Colon (tissue), 2 donors: ENCODE results near the gene SPATA7.

Experiments
- FAIRE-seq: peaks from 2 replicates; lab custom pipeline; 2012; peaks lifted over from hg19 to GRCh38; lab: Jason Lieb, UNC
- donor health status: control.
- donor health status: control.

SPATA7 gene

GRCh38 chr14:88417594-88417993 lies 32.1 kb downstream of the SPATA7 start:
- FAIRE-seq, result no peak

- no peak for FAIRE-seq
Observed at GRCh38 chr14:88420187-88420586, 34.7 kb downstream of the SPATA7 start.

DNA sequence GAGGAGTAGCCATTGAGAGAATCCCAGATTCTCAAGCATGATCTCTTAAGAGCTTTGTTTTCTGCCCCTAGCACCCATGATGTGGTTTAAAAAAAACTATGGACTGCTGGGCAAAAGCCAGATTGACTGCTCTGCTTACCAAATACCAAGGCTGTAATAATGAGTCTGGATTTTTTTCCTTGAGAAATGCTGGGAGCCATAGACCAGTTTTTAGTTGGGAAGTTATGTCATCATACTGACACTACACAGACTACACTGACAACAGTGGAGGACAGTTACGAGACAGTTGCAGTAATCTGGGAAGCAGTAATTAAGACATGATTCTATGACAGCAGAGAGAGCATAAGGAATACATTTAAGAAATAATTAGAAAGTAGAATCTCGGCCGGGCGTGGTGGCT lies 35.8 kb downstream of the SPATA7 start:
- no peak for FAIRE-seq

DNA sequence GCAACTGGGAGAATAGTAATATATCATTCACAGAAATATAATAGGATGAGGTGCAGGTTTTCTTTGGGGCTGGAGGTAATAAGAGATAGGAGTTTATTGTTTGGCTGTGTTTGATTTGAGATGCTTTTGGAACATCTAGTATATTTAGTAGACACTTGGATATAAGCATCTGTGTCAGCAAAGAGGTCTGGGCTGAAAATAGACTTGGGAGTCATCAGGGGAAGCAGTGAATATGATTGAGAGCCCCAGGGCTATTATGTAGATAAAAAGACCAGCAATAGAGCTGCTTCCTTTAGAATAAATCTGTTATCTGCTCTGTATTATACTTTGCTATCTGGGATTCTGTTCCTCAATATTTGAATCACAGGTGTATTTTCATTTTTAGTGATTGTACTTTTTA lies 36.6 kb downstream of the SPATA7 start:
- FAIRE-seq, result no peak

DNA sequence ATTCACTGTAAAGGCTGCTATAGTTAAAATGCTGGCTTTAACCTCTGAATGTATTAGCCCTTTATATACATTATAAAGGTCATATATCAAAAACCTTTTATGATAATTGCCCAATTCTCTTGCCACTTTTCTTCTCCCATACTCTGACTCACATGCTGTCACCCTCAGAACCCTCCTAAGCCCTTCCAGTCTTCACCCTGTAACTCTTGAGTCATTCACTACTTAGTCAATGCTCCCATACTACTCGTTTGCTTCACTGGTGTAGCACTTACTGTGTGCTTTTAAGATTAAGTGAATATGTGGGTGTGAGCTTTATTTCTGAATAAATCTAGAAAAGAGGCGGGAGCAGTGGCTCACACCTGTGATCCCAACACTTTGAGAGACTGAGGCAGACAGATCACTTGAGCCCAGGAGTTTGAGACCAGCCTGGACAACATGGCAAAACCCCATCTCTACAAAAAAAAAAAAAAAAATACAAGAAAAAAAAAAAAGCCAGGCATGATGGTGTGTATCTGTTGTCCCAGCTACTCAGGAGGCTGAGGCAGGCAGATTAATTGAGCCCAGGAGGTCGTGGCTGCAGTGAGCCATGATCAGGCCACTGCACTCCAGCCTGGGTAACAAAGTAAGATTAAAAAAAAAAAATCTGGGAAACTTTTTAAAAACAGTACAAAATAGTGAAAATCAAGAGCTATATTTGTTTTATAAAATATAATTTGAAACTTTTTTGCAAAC lies 37.6 kb downstream of the SPATA7 start:
- no peak for FAIRE-seq

GRCh38 chr14:88424573-88424972 lies 39.1 kb downstream of the SPATA7 start:
- FAIRE-seq, result no peak

DNA sequence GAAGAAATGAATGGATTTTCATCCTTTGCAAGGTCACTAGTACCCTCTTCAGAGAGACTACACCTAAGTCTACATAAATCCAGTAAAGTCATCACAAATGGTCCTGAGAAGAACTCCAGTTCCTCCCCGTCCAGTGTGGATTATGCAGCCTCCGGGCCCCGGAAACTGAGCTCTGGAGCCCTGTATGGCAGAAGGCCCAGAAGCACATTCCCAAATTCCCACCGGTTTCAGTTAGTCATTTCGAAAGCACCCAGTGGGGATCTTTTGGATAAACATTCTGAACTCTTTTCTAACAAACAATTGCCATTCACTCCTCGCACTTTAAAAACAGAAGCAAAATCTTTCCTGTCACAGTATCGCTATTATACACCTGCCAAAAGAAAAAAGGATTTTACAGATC lies 40.8 kb downstream of the SPATA7 start:
- no peak for FAIRE-seq

- no peak for FAIRE-seq
Observed at GRCh38 chr14:88430976-88431375, 45.5 kb downstream of the SPATA7 start.

- no peak for FAIRE-seq
Observed at GRCh38 chr14:88437658-88438057, 52.2 kb downstream of the SPATA7 start.

- FAIRE-seq, result no peak
Observed at GRCh38 chr14:88439088-88439487, 53.6 kb downstream of the SPATA7 start.

DNA sequence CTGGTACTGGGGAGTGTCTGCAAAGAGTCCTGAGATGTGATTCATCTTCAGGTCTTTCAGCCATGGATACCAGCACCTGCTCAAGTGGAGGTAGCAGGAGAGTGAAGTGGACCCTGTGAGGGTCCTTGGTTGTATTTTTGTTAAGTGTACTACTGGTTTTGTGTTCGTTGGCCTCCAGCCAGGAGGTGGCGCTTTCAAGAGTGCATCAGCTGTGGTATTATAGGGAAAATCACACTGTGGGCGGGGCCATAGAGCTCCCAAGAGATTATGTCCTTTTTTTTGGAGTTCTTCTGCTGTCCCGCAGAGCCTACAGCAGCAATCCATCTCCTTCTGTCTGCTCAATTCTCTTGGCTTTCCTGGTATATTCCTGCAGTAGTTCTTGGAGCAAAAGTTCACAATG lies 66.8 kb downstream of the SPATA7 start:
- FAIRE-seq, result no peak

DNA sequence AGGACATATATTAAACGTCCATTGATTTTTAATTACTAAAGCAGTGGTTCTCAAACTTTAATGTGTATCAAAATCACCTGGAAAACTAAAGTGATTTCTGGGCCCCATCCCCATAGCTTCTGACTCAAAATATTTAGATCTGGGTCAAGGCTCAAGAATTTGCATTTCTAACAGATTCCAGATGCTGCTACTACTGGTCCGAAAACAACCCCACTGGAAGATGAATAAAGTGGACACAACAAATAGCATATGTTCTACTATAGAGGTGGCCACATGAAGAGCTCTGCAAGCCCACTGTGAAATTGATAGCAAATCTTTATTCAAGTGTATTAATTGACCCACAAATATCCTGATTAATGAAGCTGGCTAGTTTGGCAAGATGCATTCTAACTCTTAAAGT lies 69.4 kb downstream of the SPATA7 start:
- no peak for FAIRE-seq

DNA sequence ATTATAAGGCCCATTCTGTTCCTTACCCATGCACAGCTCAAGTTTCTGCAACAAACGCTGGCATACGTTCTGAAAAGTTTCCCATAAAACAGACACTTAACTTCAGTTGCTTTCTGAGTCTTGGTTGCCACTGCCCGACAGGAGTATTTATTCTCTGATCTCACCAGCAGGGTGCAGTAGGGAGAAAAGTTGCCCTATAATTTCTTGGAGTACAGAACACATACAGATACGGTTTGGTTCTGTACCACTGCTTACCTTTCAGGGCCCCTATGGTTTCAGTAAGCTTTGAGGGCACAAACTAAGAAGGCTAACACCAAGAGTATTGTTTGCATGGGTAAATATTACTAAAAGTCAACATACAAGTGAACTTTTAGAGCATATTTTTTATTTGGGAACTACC lies 77.9 kb downstream of the SPATA7 start:
- no peak for FAIRE-seq

DNA sequence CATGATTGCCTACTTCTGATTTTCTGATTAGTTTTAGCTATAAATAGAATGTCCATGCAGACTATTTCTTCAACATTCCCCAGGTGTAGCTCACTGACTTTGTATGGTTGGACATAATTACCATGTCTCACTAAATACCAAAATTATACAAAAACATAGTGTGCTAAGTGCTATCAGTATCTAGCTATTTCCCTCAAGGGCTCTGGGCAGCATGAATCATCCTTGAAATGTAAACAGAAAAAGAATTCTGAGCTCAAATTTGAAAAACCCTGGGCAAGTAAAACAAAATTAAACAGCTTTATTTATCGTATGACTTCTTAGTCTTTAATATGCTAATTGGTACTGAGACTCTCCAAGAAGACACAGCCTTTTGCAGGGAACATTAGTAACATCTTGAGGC lies 82.9 kb downstream of the SPATA7 start:
- FAIRE-seq, result no peak

DNA sequence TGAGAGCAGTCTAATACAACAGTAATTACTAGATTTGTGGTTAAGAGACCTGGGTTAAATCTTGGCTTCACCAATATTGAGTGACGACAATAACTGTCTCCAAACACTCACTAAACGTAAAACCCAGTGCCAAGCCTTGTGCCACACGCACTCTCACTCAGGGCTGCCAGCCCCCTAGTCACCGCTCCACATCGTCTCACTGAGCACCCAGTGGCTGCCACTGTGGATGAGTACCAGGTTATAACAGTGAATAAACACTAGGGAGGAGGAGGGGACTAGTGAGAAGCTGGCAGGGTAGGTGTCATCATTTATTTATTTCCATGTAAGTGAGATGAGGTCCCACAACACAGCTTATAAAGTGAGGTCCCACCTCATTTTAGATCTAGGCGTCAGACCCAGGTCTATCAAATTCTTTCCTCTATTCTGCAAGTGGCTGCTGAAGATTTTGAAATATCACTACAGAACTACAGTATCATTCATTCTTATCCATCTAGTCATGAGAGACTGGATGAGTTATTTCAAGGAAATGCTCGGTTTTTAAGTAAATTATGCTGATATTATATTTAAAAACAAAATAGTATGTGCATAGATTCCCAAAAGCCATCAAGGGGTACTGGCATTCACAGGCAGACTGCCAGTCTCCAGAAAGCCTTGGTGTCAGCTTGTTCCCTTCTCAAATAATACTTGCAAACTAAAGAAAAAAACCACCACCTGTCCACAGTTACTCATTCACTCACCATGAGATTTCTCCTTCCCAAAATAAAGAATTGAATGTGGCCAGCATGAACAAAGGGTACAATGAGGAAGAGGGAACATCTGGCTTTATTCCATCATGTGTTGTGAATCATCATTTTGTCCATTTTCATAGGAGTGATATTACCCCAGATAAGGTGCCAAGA lies 85.3 kb downstream of the SPATA7 start:
- no peak for FAIRE-seq

DNA sequence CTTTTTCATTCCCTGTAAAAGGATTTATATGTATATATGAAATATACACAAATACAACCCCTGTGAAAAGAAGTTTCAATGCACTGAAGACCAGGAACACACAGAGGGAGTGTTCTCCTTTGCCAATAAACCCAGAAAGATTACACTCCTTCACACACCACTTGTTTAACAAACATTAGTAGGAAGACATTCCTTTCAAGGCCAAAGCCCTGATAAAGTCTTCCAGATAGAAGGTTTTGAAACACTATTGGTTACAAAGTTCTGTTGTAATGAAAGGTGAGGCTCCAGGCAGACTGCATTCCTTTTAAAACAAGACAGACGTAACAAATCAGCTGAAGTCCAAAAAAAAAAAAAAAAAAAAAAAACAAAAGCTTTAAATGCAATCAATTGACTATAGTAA lies 88.3 kb downstream of the SPATA7 start:
- FAIRE-seq, result no peak

- FAIRE-seq, result no peak
Observed at GRCh38 chr14:88476214-88476774, 90.8 kb downstream of the SPATA7 start.

DNA sequence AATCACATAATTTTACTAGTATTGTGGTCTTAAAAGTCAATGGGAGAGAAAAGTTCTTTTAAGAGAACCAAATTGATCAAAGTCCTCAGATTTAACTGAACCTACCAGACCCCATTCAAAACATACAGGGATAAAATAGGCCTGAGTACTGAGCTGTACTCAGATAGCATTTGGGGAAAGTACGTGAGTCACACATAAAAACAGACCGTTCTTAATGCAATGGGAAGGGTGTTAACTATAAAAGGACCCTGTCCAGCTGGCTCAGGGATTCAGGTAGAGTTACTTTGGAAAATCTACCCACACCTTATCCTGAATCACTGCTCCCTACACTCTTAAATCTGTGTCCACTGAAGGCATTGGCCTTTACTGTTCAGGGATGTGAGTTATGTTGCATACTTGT lies 91.4 kb downstream of the SPATA7 start:
- FAIRE-seq, result no peak

DNA sequence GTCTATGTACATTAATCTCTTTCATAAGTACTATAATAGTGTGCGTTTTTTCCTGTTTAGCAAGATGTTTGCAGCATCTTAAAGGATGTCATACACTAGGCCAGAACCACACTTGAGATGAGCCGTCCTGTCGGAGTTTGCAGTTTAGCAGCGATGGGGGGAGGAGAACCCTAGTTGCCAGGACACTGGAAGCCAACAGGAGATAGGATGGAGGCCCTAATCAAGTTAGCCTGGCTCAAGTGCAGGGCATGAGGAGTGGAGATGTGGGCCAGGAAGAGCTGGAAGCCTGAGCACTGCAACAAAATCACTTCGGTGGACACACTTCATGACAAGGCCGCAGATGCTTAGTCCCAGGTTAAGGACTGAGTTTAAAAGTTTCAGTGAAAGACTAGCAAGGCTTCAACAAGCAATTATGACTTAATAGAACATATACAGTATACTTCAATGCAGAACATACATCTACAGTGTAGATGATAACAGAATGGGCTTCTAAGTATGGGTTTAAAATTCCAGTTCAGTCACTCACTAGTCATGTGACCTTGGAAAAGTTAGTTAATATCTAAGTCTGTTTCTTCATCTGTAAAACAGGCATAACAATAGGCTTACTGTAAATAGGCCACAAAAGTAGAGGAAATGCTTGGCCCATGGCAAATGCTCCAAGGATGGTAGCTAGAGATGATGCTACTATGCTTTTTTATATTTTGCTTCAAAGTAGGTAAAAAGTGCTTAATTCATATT lies 92.2 kb downstream of the SPATA7 start:
- no peak for FAIRE-seq

- FAIRE-seq, result no peak
Observed at GRCh38 chr14:88478931-88479330, 93.5 kb downstream of the SPATA7 start.

GRCh38 chr14:88479574-88479987 lies 94.1 kb downstream of the SPATA7 start:
- no peak for FAIRE-seq

- FAIRE-seq, result no peak
Observed at GRCh38 chr14:88481059-88481458, 95.6 kb downstream of the SPATA7 start.

DNA sequence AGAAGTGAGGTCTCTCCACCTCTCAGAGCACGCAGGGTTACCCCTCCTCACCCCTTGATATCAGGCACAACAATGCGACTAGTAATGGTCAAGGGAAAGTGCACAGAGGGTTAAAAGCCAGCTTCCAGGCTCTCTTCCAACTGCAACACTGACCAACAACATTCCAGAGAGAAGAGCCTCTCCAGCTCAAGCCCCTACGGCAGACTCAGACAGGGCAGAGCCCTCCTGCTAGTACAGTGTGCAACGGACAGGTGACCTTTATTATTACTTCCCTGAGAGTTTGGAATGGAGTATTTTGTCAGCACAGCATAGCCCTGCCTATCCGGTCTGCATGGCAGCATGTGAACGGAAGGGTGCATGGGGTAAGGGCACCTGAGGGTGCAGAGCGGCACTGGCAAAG lies 96.3 kb downstream of the SPATA7 start:
- no peak for FAIRE-seq
